Mammary epithelial cell (primary cell): ENCODE data around the gene LRP11.

Source experiments
- EZH2 ChIP-seq: IDR thresholded peaks from 2 replicates; pipeline ENCODE4 v1.6.1; 2012; ENCODE audit warnings: low read length, inconsistent platforms, borderline replicate concordance
- TF ChIP-seq, protein P1 (sequence below), 2 donors: IDR thresholded peaks in 1 of 2; conservative IDR thresholded peaks in 1 of 2; 2 replicates each; pipeline ENCODE4 v1.5.1; 2011 to 2012; ENCODE audit warnings: inconsistent platforms in 2 of 2, low read length in 2 of 2, mild to moderate bottlenecking in 2 of 2, control low read depth in 1 of 2, low read depth in 1 of 2; ENCODE audit not compliant: insufficient read depth in 1 of 2; ENCODE audit errors: extremely low read depth in 1 of 2

DNA sequence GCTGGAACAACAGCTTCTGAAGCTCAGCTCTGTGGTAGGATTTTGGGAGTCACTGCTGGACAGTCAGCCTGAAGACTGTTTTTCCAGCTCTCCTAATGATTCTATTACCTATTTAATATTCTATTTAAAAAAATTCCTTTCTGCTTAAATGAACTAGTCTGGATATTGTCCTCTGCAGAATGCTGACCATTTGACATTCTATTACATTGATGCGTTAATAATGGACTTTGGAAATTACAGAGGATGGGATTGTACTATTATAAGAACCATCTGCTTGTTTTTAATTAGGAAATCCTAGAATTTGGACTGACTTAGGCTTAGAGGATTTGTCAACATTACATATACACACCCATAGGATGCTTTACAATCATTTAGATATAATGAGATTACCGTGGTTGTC lies 19.7 kb downstream of the LRP11 start:
- TF ChIP-seq, protein P1, sequence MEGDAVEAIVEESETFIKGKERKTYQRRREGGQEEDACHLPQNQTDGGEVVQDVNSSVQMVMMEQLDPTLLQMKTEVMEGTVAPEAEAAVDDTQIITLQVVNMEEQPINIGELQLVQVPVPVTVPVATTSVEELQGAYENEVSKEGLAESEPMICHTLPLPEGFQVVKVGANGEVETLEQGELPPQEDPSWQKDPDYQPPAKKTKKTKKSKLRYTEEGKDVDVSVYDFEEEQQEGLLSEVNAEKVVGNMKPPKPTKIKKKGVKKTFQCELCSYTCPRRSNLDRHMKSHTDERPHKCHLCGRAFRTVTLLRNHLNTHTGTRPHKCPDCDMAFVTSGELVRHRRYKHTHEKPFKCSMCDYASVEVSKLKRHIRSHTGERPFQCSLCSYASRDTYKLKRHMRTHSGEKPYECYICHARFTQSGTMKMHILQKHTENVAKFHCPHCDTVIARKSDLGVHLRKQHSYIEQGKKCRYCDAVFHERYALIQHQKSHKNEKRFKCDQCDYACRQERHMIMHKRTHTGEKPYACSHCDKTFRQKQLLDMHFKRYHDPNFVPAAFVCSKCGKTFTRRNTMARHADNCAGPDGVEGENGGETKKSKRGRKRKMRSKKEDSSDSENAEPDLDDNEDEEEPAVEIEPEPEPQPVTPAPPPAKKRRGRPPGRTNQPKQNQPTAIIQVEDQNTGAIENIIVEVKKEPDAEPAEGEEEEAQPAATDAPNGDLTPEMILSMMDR (conservative IDR thresholded peaks at IDR 0.05 in 1 of 2, IDR thresholded peaks at IDR 0.05 in 1 of 2; ENCODE audit: extremely low read depth in 1 of 2, insufficient read depth in 1 of 2, low read depth in 1 of 2, low read length in 2 of 2) = no peak
- no peak for TF ChIP-seq EZH2
